Suprapubic skin (tissue), 3 donors: Measurements from ENCODE around the gene PRAMEF13.
"Not testable (repeated sequence)": the region's sequence is repeated elsewhere in the genome, so short reads cannot be mapped to it uniquely, and the experiment has no call there.

Experiments used
- POLR2A ChIP-seq, 2 donors: fragments of 450-650 bp; IDR thresholded peaks; one replicate each; pipeline ENCODE4 v1.6.1; 2017; ENCODE audit warnings: antibody characterized with exemption in 2 of 2, mild to moderate bottlenecking in 2 of 2, moderate library complexity in 2 of 2
- TF ChIP-seq, protein P1 (sequence below), 2 donors: fragments of 200-600 bp in 1 of 2; fragments of 450-650 bp in 1 of 2; sonication (generic) in 1 of 2; IDR thresholded peaks; one replicate each; pipeline ENCODE4 v1.5.1; 2016 to 2019; ENCODE audit warnings: antibody characterized with exemption in 2 of 2, mild to moderate bottlenecking in 1 of 2, moderate library complexity in 1 of 2

DNA sequence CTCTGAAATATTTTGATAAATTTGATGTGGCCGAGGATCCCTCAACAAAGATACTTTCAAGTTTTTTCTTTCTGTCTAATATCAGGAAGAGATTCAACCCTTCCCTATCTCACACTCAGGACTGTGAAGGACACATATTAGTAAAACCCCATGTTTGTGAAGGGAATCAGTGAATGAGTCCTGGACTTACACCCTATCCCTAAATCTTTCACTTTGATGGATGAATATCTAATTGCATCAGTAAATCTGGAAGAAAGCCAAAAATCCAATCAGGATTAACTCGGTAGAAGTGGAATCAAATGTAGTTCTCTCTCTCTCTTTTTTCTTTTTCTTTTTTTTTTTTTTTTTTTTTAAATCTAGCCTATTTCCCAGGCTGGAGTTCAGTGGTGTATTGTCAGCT, 29.7 kb downstream of the PRAMEF13 start, which contains the start of gene PRAMEF9:
- TF ChIP-seq POLR2A (IDR thresholded peaks at IDR 0.05), result not testable (repeated sequence)
- TF ChIP-seq, protein P1, sequence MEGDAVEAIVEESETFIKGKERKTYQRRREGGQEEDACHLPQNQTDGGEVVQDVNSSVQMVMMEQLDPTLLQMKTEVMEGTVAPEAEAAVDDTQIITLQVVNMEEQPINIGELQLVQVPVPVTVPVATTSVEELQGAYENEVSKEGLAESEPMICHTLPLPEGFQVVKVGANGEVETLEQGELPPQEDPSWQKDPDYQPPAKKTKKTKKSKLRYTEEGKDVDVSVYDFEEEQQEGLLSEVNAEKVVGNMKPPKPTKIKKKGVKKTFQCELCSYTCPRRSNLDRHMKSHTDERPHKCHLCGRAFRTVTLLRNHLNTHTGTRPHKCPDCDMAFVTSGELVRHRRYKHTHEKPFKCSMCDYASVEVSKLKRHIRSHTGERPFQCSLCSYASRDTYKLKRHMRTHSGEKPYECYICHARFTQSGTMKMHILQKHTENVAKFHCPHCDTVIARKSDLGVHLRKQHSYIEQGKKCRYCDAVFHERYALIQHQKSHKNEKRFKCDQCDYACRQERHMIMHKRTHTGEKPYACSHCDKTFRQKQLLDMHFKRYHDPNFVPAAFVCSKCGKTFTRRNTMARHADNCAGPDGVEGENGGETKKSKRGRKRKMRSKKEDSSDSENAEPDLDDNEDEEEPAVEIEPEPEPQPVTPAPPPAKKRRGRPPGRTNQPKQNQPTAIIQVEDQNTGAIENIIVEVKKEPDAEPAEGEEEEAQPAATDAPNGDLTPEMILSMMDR (IDR thresholded peaks at IDR 0.05), result not testable (repeated sequence)
